HG03159 (cell line): ENCODE data around the gene DIO3.

Source experiments
- ATAC-seq: cut with Tn5 transposase; IDR thresholded peaks from one replicate; pipeline ENCODE4 v1.9.1; 2021; ENCODE audit warnings: mild to moderate bottlenecking, moderate library complexity; ENCODE audit not compliant: unreplicated experiment

Gene DIO3

GRCh38 chr14:101561145-101561896 is at the start of gene DIO3:
Gene DIO3 (plus strand): TSS chr14:101561495.
- no peak for ATAC-seq

- no peak for ATAC-seq
Measured at GRCh38 chr14:101511620-101512375, 49.5 kb upstream of the DIO3 start.

GRCh38 chr14:101512376-101512695 is 49.0 kb upstream of the DIO3 start:
- ATAC-seq: no peak

- ATAC-seq: no peak
Measured at GRCh38 chr14:101514136-101514535, 47.2 kb upstream of the DIO3 start.

GRCh38 chr14:101516401-101516800 is 44.9 kb upstream of the DIO3 start:
- no peak for ATAC-seq

GRCh38 chr14:101518611-101519473 is 42.5 kb upstream of the DIO3 start:
- ATAC-seq: no peak

GRCh38 chr14:101520621-101521472 is 40.4 kb upstream of the DIO3 start:
- no peak for ATAC-seq

GRCh38 chr14:101521473-101521915 is 39.8 kb upstream of the DIO3 start:
- no peak for ATAC-seq

GRCh38 chr14:101521978-101522377 is 39.3 kb upstream of the DIO3 start:
- no peak for ATAC-seq

GRCh38 chr14:101525640-101526527 is 35.4 kb upstream of the DIO3 start:
- ATAC-seq: no peak

- no peak for ATAC-seq
Measured at GRCh38 chr14:101527987-101528386, 33.3 kb upstream of the DIO3 start.

GRCh38 chr14:101529079-101529478 is 32.2 kb upstream of the DIO3 start:
- ATAC-seq: no peak

- no peak for ATAC-seq
Measured at GRCh38 chr14:101534198-101534597, 27.1 kb upstream of the DIO3 start.

GRCh38 chr14:101535232-101535631 is 26.1 kb upstream of the DIO3 start:
- no peak for ATAC-seq

GRCh38 chr14:101535701-101536207 is 25.5 kb upstream of the DIO3 start:
- no peak for ATAC-seq

- no peak for ATAC-seq
Measured at GRCh38 chr14:101537286-101537685, 24.0 kb upstream of the DIO3 start.

GRCh38 chr14:101538878-101539277 is 22.4 kb upstream of the DIO3 start:
- ATAC-seq: no peak

GRCh38 chr14:101539880-101540279 is 21.4 kb upstream of the DIO3 start:
- no peak for ATAC-seq
